ENCODE results near the gene FGF11. TPM values are rescaled to one million over a fixed set of nuclear protein-coding genes. Genes with fewer than 3 reads are reported as not detected.
A peak's percentile ranks its signal among the peaks of the same experiment; 100 is the strongest.

The FGF11 gene
- 1 to 10 TPM; 4.9 to 5.3 TPM for total RNA-seq

DNA sequence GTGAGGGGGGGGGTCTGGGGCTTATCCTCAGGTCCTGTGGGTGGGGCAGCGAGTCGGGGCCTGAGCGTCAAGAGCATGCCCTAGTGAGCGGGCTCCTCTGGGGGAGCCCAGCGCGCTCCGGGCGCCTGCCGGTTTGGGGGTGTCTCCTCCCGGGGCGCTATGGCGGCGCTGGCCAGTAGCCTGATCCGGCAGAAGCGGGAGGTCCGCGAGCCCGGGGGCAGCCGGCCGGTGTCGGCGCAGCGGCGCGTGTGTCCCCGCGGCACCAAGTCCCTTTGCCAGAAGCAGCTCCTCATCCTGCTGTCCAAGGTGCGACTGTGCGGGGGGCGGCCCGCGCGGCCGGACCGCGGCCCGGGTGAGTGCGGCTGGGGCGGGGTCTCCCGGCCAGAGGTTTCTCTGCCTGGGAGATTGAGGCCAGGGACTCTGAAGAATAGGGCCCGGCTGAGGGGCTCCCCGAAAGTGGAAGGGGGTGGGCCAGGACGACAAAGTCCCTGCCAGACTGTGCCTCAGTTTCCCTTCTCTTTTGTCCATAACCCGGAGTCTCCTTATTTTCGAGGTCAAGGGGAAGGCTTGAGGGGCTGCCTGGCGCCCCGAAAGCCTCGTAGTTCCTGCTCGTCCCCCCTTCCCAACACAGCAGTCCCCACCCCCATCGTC lies at the start of gene FGF11:
Gene FGF11, plus strand, starts transcription at position 51 of the 651 bp plus-strand sequence. Its CDS starts 109 bp downstream, at position 160.
- H3K27me3 Mint-ChIP-seq (ENCODE audit: low read depth), result peaks cover 53% of the 10 kb centered on the region
- H3K4me3 Mint-ChIP-seq, result peak within 1 kb of the TSS; percentile 90 to 95
- H3K27ac Mint-ChIP-seq, result no peak within 1 kb of the TSS
- peaks cover 39% of the 10 kb centered on the region for H3K4me1 Mint-ChIP-seq (ENCODE audit: low read depth)
- DNase-seq (no peak), ATAC-seq (replicated peaks in 1 of 2) (no peak)
- H3K9me3 Mint-ChIP-seq, result no peaks in the 10 kb centered on the region
- peaks cover 2 to 6% of the 10 kb centered on the region in 2 donors for H3K36me3 Mint-ChIP-seq (ENCODE audit: insufficient read depth in 2 of 2)

DNA sequence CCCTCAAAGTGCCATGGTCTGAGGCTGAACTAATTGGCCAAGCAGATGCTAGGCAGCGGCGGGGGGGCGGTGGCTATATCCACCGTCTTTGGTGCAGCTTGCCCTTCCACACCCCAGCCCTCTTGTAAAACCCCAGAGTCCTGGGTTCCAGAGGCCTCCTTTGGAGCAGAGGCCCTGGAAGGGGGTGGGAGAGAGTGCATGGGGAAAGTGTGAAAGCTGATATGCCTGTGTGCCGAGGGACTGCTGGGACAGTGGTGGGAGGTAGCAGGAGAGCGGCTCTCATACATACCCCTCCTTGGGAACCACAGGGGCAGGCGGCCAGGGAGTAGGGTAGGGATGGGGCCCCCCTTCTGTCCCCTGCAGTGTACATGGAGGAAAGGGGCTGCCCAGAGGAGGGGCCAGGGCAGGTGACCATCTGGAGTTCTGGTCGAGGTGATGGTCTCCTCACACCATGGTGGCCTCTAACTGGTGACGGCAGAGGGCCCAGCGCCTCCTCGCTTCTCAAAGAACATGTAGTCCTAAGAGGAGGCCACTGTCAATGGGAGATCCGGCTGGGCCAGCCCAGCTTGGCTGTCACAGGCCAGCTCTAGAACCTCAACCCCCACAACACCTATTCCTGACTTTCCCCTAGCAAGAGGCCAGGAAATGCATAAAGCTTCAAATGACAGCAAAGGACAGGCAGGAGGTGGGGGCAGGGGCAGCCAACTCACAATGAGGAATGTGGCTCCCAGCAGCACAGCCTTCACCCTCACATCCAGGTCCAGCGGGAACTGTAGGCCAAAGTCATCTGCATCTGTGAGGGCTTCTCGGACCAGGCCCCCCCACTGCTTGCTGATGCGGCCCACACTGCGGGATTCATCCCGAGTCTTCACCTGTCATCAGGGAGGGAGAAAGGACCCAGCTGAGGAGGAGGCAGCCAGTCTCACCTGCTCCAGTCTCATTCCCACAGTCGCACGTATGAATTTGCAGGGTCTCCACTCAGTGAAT lies 49.1 kb upstream of the FGF11 start:
- Mint-ChIP-seq H3K9me3 (no peaks in the 10 kb centered on the region), H3K36me3 (ENCODE audit: insufficient read depth in 2 of 2) (peaks cover 4 to 15% of the 10 kb centered on the region in 2 donors), H3K4me1 (ENCODE audit: low read depth) (peaks cover 20% of the 10 kb centered on the region), H3K27ac (no peak overlapping the region), H3K4me3 (no peak overlapping the region), H3K27me3 (ENCODE audit: low read depth) (no peaks in the 10 kb centered on the region)
- DNase-seq (no peak), ATAC-seq (replicated peaks in 1 of 2) (no peak)

GRCh38 chr17:7391307-7391706 lies 48.0 kb upstream of the FGF11 start:
- H3K36me3 Mint-ChIP-seq (ENCODE audit: insufficient read depth in 2 of 2), result peaks cover 4 to 15% of the 10 kb centered on the region in 2 donors
- H3K4me1 Mint-ChIP-seq (ENCODE audit: low read depth), result peaks cover 21% of the 10 kb centered on the region
- H3K4me3 Mint-ChIP-seq, result no peak overlapping the region
- no peaks in the 10 kb centered on the region for H3K27me3 Mint-ChIP-seq (ENCODE audit: low read depth)
- DNase-seq (no peak), ATAC-seq (replicated peaks in 1 of 2) (no peak)
- H3K9me3 Mint-ChIP-seq, result no peaks in the 10 kb centered on the region
- no peak overlapping the region for H3K27ac Mint-ChIP-seq

GRCh38 chr17:7392696-7393612 lies 46.4 kb upstream of the FGF11 start:
- H3K27me3 Mint-ChIP-seq (ENCODE audit: low read depth), result no peaks in the 10 kb centered on the region
- peaks cover 4 to 13% of the 10 kb centered on the region in 2 donors for H3K36me3 Mint-ChIP-seq (ENCODE audit: insufficient read depth in 2 of 2)
- ATAC-seq (replicated peaks in 1 of 2) (no peak), DNase-seq (no peak)
- H3K27ac Mint-ChIP-seq, result no peak overlapping the region
- H3K4me1 Mint-ChIP-seq (ENCODE audit: low read depth), result peaks cover 21% of the 10 kb centered on the region
- H3K9me3 Mint-ChIP-seq, result no peaks in the 10 kb centered on the region
- H3K4me3 Mint-ChIP-seq, result peak overlapping the region; percentile 98 to 99

- Mint-ChIP-seq H3K4me1 (ENCODE audit: low read depth) (peaks cover 21% of the 10 kb centered on the region), H3K9me3 (no peaks in the 10 kb centered on the region), H3K4me3 (peak overlapping the region; percentile 98 to 99), H3K27ac (peak overlapping the region; percentile 93), H3K36me3 (ENCODE audit: insufficient read depth in 2 of 2) (peaks cover 4 to 13% of the 10 kb centered on the region in 2 donors), H3K27me3 (ENCODE audit: low read depth) (no peaks in the 10 kb centered on the region)
- peak; percentile 42 to 70 for DNase-seq
- ATAC-seq (replicated peaks in 1 of 2), result peak; percentile 55 to 56
Measured at GRCh38 chr17:7393613-7394451, 45.5 kb upstream of the FGF11 start.

DNA sequence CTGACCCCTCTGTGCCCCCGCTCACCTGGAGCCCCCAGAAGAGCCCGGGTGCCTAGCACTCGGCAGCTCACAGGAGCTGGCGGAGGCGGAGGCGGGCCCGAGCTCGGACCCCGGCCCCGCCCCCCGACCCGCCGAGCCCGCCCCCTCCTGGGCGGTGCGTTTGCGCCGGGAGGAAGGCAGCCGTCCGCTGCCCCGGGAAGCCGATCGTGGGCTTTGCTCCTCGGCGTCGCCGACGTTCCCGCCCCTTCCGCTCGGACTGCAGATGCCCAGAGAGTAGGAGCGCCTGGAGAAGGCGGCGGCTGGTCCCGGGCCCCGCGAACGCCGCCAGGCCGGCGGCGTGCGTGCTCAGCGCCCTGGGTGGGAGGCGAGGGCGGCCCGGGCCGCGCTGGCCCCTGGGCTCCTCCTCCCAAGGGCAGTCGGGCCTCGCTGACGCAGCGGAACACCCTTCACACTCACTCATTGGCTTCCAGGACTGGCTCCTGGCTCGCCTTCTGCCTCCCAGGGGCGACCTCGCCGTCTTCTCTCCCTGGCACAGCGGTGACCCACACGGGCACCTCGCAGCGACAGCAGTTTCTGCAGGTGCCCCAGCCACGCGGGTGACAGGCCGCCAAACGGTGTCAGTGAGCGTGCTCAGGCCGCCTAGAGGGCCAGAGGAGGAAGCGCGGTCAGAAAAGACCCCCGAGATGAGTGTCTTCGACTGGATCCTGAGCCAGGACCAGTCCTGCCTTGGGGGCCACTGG lies 44.7 kb upstream of the FGF11 start, which contains the start of gene PLSCR3:
Gene PLSCR3, minus strand, starts transcription at position 74 of the 740 bp plus-strand sequence. CDS start 415 bp downstream, outside the sequence.
- H3K27me3 Mint-ChIP-seq (ENCODE audit: low read depth), result no peaks in the 10 kb centered on the region
- ATAC-seq (replicated peaks in 1 of 2) (peak; percentile 88 to 89), DNase-seq (peak; percentile 87 to 91)
- no peaks in the 10 kb centered on the region for H3K9me3 Mint-ChIP-seq
- H3K27ac Mint-ChIP-seq, result peak within 1 kb of the TSS; percentile 93
- H3K36me3 Mint-ChIP-seq (ENCODE audit: insufficient read depth in 2 of 2), result peaks cover 4 to 12% of the 10 kb centered on the region in 2 donors
- peaks cover 21% of the 10 kb centered on the region for H3K4me1 Mint-ChIP-seq (ENCODE audit: low read depth)
- H3K4me3 Mint-ChIP-seq, result peak within 1 kb of the TSS; percentile 98 to 99

DNA sequence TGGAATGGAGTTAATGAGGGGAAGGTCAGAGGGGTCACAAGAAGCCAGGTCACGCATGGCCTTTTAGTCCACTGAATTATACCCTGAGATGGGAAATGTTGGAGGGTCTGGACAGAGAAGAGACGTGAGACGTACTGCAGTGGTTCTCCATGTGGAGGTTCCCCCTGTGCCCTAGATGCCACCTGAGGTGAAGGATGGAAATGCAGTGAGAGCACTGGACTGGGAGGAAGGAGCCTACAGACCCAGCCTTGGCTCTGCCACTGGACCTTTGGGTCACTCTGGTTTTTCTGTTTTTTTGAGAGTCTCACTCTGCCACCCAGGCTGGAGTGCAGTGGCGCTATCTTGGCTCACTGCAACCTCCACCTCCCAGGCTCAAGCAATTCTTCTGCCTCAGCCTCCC lies 43.2 kb upstream of the FGF11 start:
- peak overlapping the region in 1 of 2 donors; percentile 22 for H3K4me3 Mint-ChIP-seq

DNA sequence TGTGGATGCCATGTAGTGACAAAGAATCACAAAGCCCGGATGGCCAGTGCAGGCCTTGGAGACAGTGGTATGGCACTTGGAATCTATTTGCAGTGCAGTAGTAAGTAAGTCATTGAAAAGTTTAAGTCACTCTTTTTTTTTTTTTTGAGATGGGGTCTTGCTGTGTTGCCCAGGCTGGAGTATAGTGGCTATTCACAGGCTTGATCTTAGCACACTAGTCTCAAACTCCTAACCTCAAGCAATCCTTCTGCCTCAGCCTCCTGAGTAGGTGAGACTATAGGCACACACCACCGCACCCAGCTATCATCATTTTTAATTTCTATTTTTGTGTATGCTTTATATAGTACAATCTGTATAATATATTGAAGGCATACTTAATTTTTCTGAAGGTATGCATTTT lies 40.7 kb upstream of the FGF11 start:
- DNase-seq, result no peak
- ATAC-seq (replicated peaks in 1 of 2), result no peak
- Mint-ChIP-seq H3K4me1 (ENCODE audit: low read depth) (peaks cover 14% of the 10 kb centered on the region), H3K27ac (no peak overlapping the region), H3K9me3 (no peaks in the 10 kb centered on the region), H3K27me3 (ENCODE audit: low read depth) (no peaks in the 10 kb centered on the region), H3K4me3 (no peak overlapping the region), H3K36me3 (ENCODE audit: insufficient read depth in 2 of 2) (peaks cover 0 to 1% of the 10 kb centered on the region in 2 donors)

More for the DNA sequence above, 43.2 kb upstream of the FGF11 start:
- H3K9me3 Mint-ChIP-seq, result no peaks in the 10 kb centered on the region
- no peaks in the 10 kb centered on the region for H3K27me3 Mint-ChIP-seq (ENCODE audit: low read depth)
- peaks cover 21% of the 10 kb centered on the region for H3K4me1 Mint-ChIP-seq (ENCODE audit: low read depth)
- H3K36me3 Mint-ChIP-seq (ENCODE audit: insufficient read depth in 2 of 2), result peaks cover 3 to 7% of the 10 kb centered on the region in 2 donors
- DNase-seq, result no peak
- H3K27ac Mint-ChIP-seq, result no peak overlapping the region
- no peak for ATAC-seq (replicated peaks in 1 of 2)

DNA sequence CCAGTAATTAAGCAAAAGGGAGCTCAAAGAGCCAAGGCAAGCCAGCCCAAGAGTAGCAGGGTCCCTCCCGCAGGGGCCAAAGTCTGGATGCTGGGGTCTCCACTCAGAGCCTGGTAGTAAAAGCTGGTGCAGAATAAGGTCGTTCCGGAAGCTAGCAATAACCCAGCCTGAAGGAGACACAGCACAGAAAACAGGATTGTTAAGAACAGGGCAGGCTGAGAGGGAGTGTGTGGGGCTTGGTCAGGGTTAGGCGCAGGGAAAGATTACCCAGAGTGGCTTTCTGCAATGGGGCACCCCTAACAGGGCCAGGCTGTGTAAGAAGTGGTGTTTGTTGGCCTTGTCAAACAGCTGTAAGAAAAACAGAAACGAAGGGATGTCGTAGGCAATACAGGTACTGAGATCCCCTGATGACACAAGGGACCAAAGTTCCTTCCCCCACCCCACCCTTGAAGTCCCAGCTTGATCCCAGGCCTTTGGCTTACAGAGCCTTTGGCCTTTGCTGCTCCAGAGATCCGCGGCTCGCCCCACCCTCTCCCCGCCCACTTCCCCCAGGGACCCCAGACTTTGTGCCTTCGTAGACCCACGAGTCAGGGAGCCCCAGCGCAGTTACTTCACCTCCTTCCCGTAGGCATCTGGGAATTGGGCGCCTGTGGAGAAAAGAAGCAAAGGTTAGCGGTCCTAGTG lies 36.1 kb upstream of the FGF11 start:
- Mint-ChIP-seq H3K36me3 (ENCODE audit: insufficient read depth in 2 of 2) (peaks cover 0 to 1% of the 10 kb centered on the region in 2 donors), H3K27ac (peak overlapping the region; percentile 7), H3K9me3 (no peaks in the 10 kb centered on the region), H3K27me3 (ENCODE audit: low read depth) (peaks cover 6% of the 10 kb centered on the region), H3K4me1 (ENCODE audit: low read depth) (peaks cover 17% of the 10 kb centered on the region), H3K4me3 (peak overlapping the region; percentile 94 to 95)
- ATAC-seq (replicated peaks in 1 of 2) (no peak), DNase-seq (no peak)

- no peak overlapping the region for H3K27ac Mint-ChIP-seq
Measured at GRCh38 chr17:7403727-7403976, 35.7 kb upstream of the FGF11 start.

More at GRCh38 chr17:7403727-7403976, 35.7 kb upstream of the FGF11 start:
- peak overlapping the region; percentile 94 to 95 for H3K4me3 Mint-ChIP-seq
- H3K36me3 Mint-ChIP-seq (ENCODE audit: insufficient read depth in 2 of 2), result peaks cover 0 to 1% of the 10 kb centered on the region in 2 donors
- DNase-seq (no peak), ATAC-seq (replicated peaks in 1 of 2) (no peak)
- H3K9me3 Mint-ChIP-seq, result no peaks in the 10 kb centered on the region
- peaks cover 6% of the 10 kb centered on the region for H3K27me3 Mint-ChIP-seq (ENCODE audit: low read depth)
- peaks cover 17% of the 10 kb centered on the region for H3K4me1 Mint-ChIP-seq (ENCODE audit: low read depth)
